ENCODE data around the gene DLG5. TPM values are rescaled to one million over a fixed set of nuclear protein-coding genes. Genes with fewer than 3 reads are reported as not detected.

The DLG5 gene
- total RNA-seq, 4 donors from 2014 or later, result 117 to 196 (median 147) TPM

DNA sequence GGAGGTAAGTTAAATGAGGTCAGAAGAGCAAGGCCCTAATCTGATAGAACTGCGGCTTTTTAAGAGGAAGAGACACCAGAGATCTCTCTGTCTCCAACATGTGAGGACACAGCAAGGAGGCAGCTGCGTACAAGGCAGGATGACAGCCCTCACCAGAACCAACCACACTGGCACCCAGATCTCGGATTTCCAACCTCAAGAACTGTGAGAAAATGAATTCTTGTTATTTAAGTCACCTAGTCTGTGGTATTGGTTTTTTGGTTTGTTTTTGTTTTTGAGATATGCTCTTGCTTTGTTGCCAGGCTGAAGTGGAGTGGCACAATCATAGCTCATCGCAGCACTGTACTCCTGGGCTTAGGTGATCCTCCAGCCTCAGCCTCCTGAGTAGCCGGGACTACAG lies 127.2 kb downstream of the DLG5 start:
- TF ChIP-seq, protein P1, sequence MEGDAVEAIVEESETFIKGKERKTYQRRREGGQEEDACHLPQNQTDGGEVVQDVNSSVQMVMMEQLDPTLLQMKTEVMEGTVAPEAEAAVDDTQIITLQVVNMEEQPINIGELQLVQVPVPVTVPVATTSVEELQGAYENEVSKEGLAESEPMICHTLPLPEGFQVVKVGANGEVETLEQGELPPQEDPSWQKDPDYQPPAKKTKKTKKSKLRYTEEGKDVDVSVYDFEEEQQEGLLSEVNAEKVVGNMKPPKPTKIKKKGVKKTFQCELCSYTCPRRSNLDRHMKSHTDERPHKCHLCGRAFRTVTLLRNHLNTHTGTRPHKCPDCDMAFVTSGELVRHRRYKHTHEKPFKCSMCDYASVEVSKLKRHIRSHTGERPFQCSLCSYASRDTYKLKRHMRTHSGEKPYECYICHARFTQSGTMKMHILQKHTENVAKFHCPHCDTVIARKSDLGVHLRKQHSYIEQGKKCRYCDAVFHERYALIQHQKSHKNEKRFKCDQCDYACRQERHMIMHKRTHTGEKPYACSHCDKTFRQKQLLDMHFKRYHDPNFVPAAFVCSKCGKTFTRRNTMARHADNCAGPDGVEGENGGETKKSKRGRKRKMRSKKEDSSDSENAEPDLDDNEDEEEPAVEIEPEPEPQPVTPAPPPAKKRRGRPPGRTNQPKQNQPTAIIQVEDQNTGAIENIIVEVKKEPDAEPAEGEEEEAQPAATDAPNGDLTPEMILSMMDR (IDR thresholded peaks at IDR 0.05), result no peak
- no peak for TF ChIP-seq EP300 (IDR thresholded peaks at IDR 0.05)
- no peak for TF ChIP-seq POLR2AphosphoS5 (IDR thresholded peaks at IDR 0.05)
- no peak for DNase-seq (ENCODE audit: low spot score in 2 of 2)
- no peak overlapping the region for H3K27ac ChIP-seq
- 91% methylated on average over 5 of the region's 5 CpGs for WGBS
- H3K9me3 ChIP-seq, result no peaks in the 10 kb centered on the region
- peaks cover 95% of the 10 kb centered on the region for H3K36me3 ChIP-seq
- no peaks in the 10 kb centered on the region for H3K27me3 ChIP-seq
- H3K4me3 ChIP-seq, result no peak overlapping the region
- H3K4me1 ChIP-seq, result no peaks in the 10 kb centered on the region

DNA sequence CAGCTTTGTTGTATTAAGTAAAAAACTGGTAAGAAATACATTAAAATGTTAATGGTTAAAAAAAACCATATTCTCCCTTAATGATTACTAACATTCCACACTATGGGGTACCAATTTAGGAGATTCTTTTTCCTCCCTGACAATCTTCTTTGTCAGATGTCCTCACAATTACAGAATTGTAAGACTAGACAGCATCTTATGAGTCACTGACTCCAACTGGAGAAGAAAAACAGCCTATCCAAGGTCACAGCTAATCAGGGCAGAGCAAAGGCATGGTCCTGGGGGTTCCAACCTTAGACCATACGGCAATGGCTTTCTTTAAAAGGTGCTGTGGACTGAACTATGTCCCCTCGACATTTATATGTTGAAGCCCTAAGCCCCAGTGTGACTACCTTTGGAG lies 127.6 kb downstream of the DLG5 start:
- Histone ChIP-seq H3K27ac (no peak overlapping the region), H3K4me1 (no peaks in the 10 kb centered on the region), H3K27me3 (no peaks in the 10 kb centered on the region), H3K9me3 (no peaks in the 10 kb centered on the region), H3K36me3 (peaks cover 95% of the 10 kb centered on the region), H3K4me3 (no peak overlapping the region)
- TF ChIP-seq POLR2A (IDR thresholded peaks at IDR 0.05) (no peak), EP300 (IDR thresholded peaks at IDR 0.05) (no peak), POLR2AphosphoS5 (IDR thresholded peaks at IDR 0.05) (no peak)
- TF ChIP-seq, protein P1 (IDR thresholded peaks at IDR 0.05), result no peak
- 83% methylated on average over 2 of the region's 2 CpGs for WGBS
- no peak for DNase-seq (ENCODE audit: low spot score in 2 of 2)

GRCh38 chr10:77796311-77796915 lies 130.1 kb downstream of the DLG5 start:
- peaks cover 96% of the 10 kb centered on the region for H3K36me3 ChIP-seq
- no peak overlapping the region for H3K27ac ChIP-seq
- 93% methylated on average over 6 of the region's 16 CpGs for WGBS

DNA sequence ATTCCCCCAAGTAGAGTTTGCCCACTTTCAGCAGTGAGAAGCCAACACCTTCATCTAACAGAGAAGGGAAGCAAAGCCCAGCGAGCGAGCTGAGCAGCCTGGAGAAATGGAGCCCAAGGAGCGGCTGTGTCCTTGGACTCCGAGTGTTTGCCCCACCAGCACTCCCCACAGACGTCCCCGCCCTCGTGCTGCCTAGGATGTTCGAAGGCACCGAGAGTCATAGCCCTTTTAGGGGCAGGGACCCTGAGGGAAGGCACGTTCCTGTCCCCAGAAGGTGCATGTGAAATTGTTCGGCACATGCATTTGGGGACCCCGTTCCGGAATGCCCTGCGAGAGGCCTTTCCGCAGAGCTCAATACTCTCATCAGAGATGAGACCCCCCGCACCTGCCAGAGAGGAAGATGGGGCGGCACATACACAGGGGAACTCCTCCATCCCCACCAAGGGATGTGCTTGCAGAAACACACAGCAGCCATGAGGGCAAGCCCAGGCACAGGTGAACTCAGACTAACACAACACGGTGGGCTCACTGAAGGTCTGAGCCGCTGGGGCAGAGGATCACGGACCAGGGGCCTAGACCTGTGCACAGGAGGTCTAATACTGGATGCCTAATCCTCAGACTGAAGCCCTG lies 131.0 kb downstream of the DLG5 start:
- TF ChIP-seq, protein P1 (IDR thresholded peaks at IDR 0.05), result no peak
- no peak for TF ChIP-seq POLR2A (IDR thresholded peaks at IDR 0.05)
- no peak for TF ChIP-seq POLR2AphosphoS5 (IDR thresholded peaks at IDR 0.05)
- no peak for TF ChIP-seq EP300 (IDR thresholded peaks at IDR 0.05)
- DNase-seq (ENCODE audit: low spot score in 2 of 2), result no peak

More at GRCh38 chr10:77796311-77796915, 130.1 kb downstream of the DLG5 start:
- Histone ChIP-seq H3K4me3 (no peak overlapping the region), H3K9me3 (no peaks in the 10 kb centered on the region), H3K27me3 (no peaks in the 10 kb centered on the region), H3K4me1 (no peaks in the 10 kb centered on the region)
- no peak for DNase-seq (ENCODE audit: low spot score in 2 of 2)
- TF ChIP-seq POLR2A (IDR thresholded peaks at IDR 0.05), result no peak
- TF ChIP-seq, protein P1 (IDR thresholded peaks at IDR 0.05), result no peak
- TF ChIP-seq POLR2AphosphoS5 (IDR thresholded peaks at IDR 0.05), result no peak
- TF ChIP-seq EP300 (IDR thresholded peaks at IDR 0.05), result no peak

GRCh38 chr10:77794256-77795142 lies 132.1 kb downstream of the DLG5 start:
- TF ChIP-seq POLR2AphosphoS5 (IDR thresholded peaks at IDR 0.05) (no peak), EP300 (IDR thresholded peaks at IDR 0.05) (no peak), POLR2A (IDR thresholded peaks at IDR 0.05) (no peak)
- TF ChIP-seq, protein P1 (IDR thresholded peaks at IDR 0.05), result no peak
- H3K4me3 ChIP-seq, result no peak overlapping the region
- H3K36me3 ChIP-seq, result peaks cover 96% of the 10 kb centered on the region
- no peaks in the 10 kb centered on the region for H3K27me3 ChIP-seq
- no peak for DNase-seq (ENCODE audit: low spot score in 2 of 2)
- no peak overlapping the region for H3K27ac ChIP-seq
- WGBS, result 92% methylated on average over 20 of the region's 23 CpGs
- no peaks in the 10 kb centered on the region for H3K9me3 ChIP-seq
- H3K4me1 ChIP-seq, result no peaks in the 10 kb centered on the region

More for the DNA sequence above, 131.0 kb downstream of the DLG5 start:
- Histone ChIP-seq H3K4me1 (no peaks in the 10 kb centered on the region), H3K9me3 (no peaks in the 10 kb centered on the region), H3K36me3 (peaks cover 96% of the 10 kb centered on the region), H3K27ac (no peak overlapping the region), H3K27me3 (no peaks in the 10 kb centered on the region), H3K4me3 (no peak overlapping the region)
- 92% methylated on average over 4 of the region's 20 CpGs for WGBS

All from suprapubic skin (tissue), 4 donors.